Smooth muscle cell (in vitro differentiated cells): ENCODE results near the gene SDK2. TPM values are rescaled to one million over a fixed set of nuclear protein-coding genes. Genes with fewer than 3 reads are reported as not detected.
A peak's percentile ranks its signal among the peaks of the same experiment; 100 is the strongest.

Experiments
- DNase-seq: peaks from one replicate; lab custom pipeline; 2025; ENCODE audit not compliant: unreplicated experiment; lab: John Stamatoyannopoulos, UW
- H2AFZ ChIP-seq: fragments of 200-600 bp; sonication (generic); 2 replicates; pipeline ENCODE4 v1.6.0; 2016; ENCODE audit warnings: antibody characterized with exemption, low read depth, mild to moderate bottlenecking
- H3F3A ChIP-seq: fragments of 200-600 bp; sonication (generic); 2 replicates; pipeline ENCODE4 v1.6.0; 2017; ENCODE audit warnings: antibody characterized with exemption, low read depth
- H3K27ac ChIP-seq: fragments of 200-600 bp; sonication (generic); 2 replicates; pipeline ENCODE4 v1.5.1; 2016; ENCODE audit warnings: low read depth, mild to moderate bottlenecking
- H3K27me3 ChIP-seq: fragments of 200-600 bp; sonication (generic); 2 replicates; pipeline ENCODE4 v1.6.1; 2016; ENCODE audit warnings: low read depth, mild to moderate bottlenecking
- H3K36me3 ChIP-seq: fragments of 200-600 bp; sonication (generic); 2 replicates; pipeline ENCODE4 v1.5.1; 2016; ENCODE audit warnings: low read depth
- H3K4me1 ChIP-seq: fragments of 200-600 bp; sonication (generic); 2 replicates; pipeline ENCODE4 v1.5.1; 2016; ENCODE audit warnings: low read depth
- H3K4me2 ChIP-seq: fragments of 200-600 bp; sonication (generic); 2 replicates; pipeline ENCODE4 v1.6.0; 2016; ENCODE audit warnings: mild to moderate bottlenecking
- H3K4me3 ChIP-seq: fragments of 200-600 bp; sonication (generic); 2 replicates; pipeline ENCODE4 v1.5.1; 2016; ENCODE audit warnings: mild to moderate bottlenecking
- H3K79me2 ChIP-seq: fragments of 200-600 bp; sonication (generic); 2 replicates; pipeline ENCODE4 v1.6.0; 2016; ENCODE audit warnings: low read depth, mild to moderate bottlenecking
- H3K9ac ChIP-seq: fragments of 200-600 bp; sonication (generic); 2 replicates; pipeline ENCODE4 v1.6.0; 2016; ENCODE audit warnings: low read depth
- H3K9me3 ChIP-seq: fragments of 200-600 bp; sonication (generic); replicated peaks from 2 replicates; pipeline ENCODE4 v1.5.1; 2016; ENCODE audit warnings: low read depth
- H4K20me1 ChIP-seq: fragments of 200-600 bp; sonication (generic); 2 replicates; pipeline ENCODE4 v1.6.0; 2016; ENCODE audit warnings: low read depth
- CTCF ChIP-seq: fragments of 200-600 bp; sonication (generic); IDR thresholded peaks from 2 replicates; pipeline ENCODE4 v1.5.1; 2017; ENCODE audit warnings: borderline replicate concordance, mild to moderate bottlenecking, antibody characterized with exemption; ENCODE audit not compliant: insufficient read depth, poor library complexity, severe bottlenecking
- WGBS: methylation state at CpG from one replicate; pipeline ENCODE4 v1.1.7; 2016; ENCODE audit warnings: low lambda C conversion rate; 5-methylcytosine and 5-hydroxymethylcytosine counted together
- polyA plus RNA-seq: library from polyadenylated mRNA; unstranded; fragments of >200 nt; fragmentation: Nextera tagmentation; extraction: Ambion mirVana; gene quantifications from 2 replicates; pipeline ENCODE4 v1.2.1, GENCODE V29; 2016
- total RNA-seq: library from RNA; depleted of rRNA; stranded (reverse); fragments of >200 nt; gene quantifications from 2 replicates; pipeline ENCODE4 v1.2.3, GENCODE V29; 2014

Gene SDK2
- total and polyA plus RNA-seq, 2 experiments from 2014 or later: 4.6 to 6.5 TPM

- no peaks in the 10 kb centered on the region for H3K79me2 ChIP-seq
- H3K9me3 ChIP-seq: no peaks in the 10 kb centered on the region
- peaks cover under 1% of the 10 kb centered on the region for H3F3A ChIP-seq
- H3K36me3 ChIP-seq: no peaks in the 10 kb centered on the region
- no peak for DNase-seq
- no peak for TF ChIP-seq CTCF
- peaks cover 38% of the 10 kb centered on the region for H3K4me1 ChIP-seq
- H3K4me2 ChIP-seq: no peak overlapping the region
- no peak overlapping the region for H3K9ac ChIP-seq
- H3K4me3 ChIP-seq: no peak overlapping the region
- H4K20me1 ChIP-seq: no peaks in the 10 kb centered on the region
- 86% methylated on average over 12 of the region's 12 CpGs for WGBS
- H3K27me3 ChIP-seq: no peaks in the 10 kb centered on the region
- no peak overlapping the region for H2AFZ ChIP-seq
- no peak overlapping the region for H3K27ac ChIP-seq
Measured at GRCh38 chr17:73346501-73347162, 297.6 kb downstream of the SDK2 start.

GRCh38 chr17:73343739-73344454, 300.3 kb downstream of the SDK2 start:
- peak overlapping the region; percentile 69 for H3K9ac ChIP-seq

GRCh38 chr17:73343168-73343634, 301.0 kb downstream of the SDK2 start:
- no peaks in the 10 kb centered on the region for H3K79me2 ChIP-seq
- no peaks in the 10 kb centered on the region for H4K20me1 ChIP-seq
- H3K9me3 ChIP-seq: no peaks in the 10 kb centered on the region
- TF ChIP-seq CTCF: no peak
- H3F3A ChIP-seq: peaks cover 2% of the 10 kb centered on the region
- H3K36me3 ChIP-seq: no peaks in the 10 kb centered on the region
- peaks cover 34% of the 10 kb centered on the region for H3K4me1 ChIP-seq
- peak; percentile 61 for DNase-seq
- peak overlapping the region; percentile 97 for H3K27ac ChIP-seq
- peak overlapping the region; percentile 80 for H3K4me2 ChIP-seq
- peak overlapping the region; percentile 69 for H3K9ac ChIP-seq
- no peak overlapping the region for H2AFZ ChIP-seq
- peak overlapping the region; percentile 17 for H3K4me3 ChIP-seq
- 4% methylated on average over 17 of the region's 17 CpGs for WGBS
- H3K27me3 ChIP-seq: no peaks in the 10 kb centered on the region

More at GRCh38 chr17:73343739-73344454, 300.3 kb downstream of the SDK2 start:
- H3K36me3 ChIP-seq: no peaks in the 10 kb centered on the region
- no peak overlapping the region for H2AFZ ChIP-seq
- H3K27ac ChIP-seq: peak overlapping the region; percentile 97
- H3K4me1 ChIP-seq: peaks cover 39% of the 10 kb centered on the region
- WGBS: 41% methylated on average over 11 of the region's 11 CpGs
- H3K4me2 ChIP-seq: peak overlapping the region; percentile 80
- TF ChIP-seq CTCF: no peak
- no peaks in the 10 kb centered on the region for H4K20me1 ChIP-seq
- no peaks in the 10 kb centered on the region for H3K9me3 ChIP-seq
- H3K4me3 ChIP-seq: no peak overlapping the region
- H3F3A ChIP-seq: peaks cover 2% of the 10 kb centered on the region
- no peaks in the 10 kb centered on the region for H3K79me2 ChIP-seq
- DNase-seq: no peak
- no peaks in the 10 kb centered on the region for H3K27me3 ChIP-seq
